ENCODE measurements around the gene XPR1.

Gene XPR1

GRCh38 chr1:180606155-180606554 lies 25.7 kb upstream of the XPR1 start:
- Histone ChIP-seq H3K27ac (no peak overlapping the region), H3K4me3 (ENCODE audit: low read depth, low read length) (no peak overlapping the region), H2AFZ (no peak overlapping the region), H3K36me3 (ENCODE audit: control insufficient read depth, insufficient read depth, low read length) (no peaks in the 10 kb centered on the region), H3K9me3 (ENCODE audit: control insufficient read depth, low read length) (no peaks in the 10 kb centered on the region), H3K79me2 (no peaks in the 10 kb centered on the region), H3K4me2 (ENCODE audit: low read length) (no peak overlapping the region), H3K27me3 (ENCODE audit: control insufficient read depth, insufficient read depth, low read length) (no peaks in the 10 kb centered on the region), H3K9ac (no peak overlapping the region), H3K4me1 (peaks cover 2% of the 10 kb centered on the region)
- TF ChIP-seq CTCF (IDR thresholded peaks at IDR 0.05): no peak

DNA sequence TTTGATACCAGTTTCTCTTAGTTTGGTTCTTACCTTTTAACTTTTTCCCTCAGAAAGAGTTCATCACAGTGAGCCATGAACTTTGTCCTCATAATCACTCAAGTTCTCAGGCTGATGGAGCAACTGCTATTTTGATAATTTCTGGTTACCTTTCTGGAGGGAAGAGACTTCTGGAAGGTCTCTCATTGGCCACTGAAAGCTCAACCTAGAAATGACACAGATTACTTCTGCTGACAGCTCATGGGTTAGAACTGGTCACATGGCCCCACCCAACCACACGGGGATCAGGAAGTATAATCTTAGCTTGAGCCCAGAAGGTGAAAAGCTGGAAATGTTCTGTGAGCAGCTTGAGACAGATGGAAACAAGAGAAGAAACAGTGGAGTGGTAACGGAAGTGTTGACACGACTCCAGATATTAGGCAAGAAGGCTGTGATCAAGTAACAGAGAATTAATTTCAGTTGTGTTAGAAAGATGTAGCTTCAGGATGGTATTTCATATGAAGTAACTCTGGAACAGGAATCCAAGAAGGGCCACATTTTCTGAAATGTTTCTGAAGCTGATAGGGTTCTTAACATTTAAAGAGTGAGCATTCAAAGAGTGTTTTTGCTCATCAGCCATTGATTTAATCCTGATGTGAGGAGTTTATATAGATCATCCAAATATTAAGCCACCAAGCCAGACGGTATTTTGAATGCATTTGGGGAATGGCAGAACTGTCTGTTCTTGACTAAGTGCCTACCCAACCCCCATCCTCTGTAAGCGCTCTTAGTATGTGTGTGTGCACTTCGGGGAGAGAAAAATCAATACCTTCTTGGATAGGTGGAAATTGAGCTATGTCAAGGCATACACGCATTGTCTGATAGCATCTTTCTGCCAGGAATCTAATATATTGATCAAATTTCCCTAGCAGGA lies 21.9 kb upstream of the XPR1 start:
- H3K79me2 ChIP-seq: no peaks in the 10 kb centered on the region
- H3K4me3 ChIP-seq (ENCODE audit: low read depth, low read length): no peak overlapping the region
- peaks cover 2% of the 10 kb centered on the region for H3K4me1 ChIP-seq
- TF ChIP-seq CTCF (IDR thresholded peaks at IDR 0.05): no peak
- H3K27me3 ChIP-seq (ENCODE audit: control insufficient read depth, insufficient read depth, low read length): no peaks in the 10 kb centered on the region
- peak overlapping the region; percentile 56 for H2AFZ ChIP-seq
- no peaks in the 10 kb centered on the region for H3K36me3 ChIP-seq (ENCODE audit: control insufficient read depth, insufficient read depth, low read length)
- H3K9me3 ChIP-seq (ENCODE audit: control insufficient read depth, low read length): no peaks in the 10 kb centered on the region
- H3K9ac ChIP-seq: no peak overlapping the region
- H3K4me2 ChIP-seq (ENCODE audit: low read length): no peak overlapping the region
- no peak overlapping the region for H3K27ac ChIP-seq

- Histone ChIP-seq H3K9ac (no peak overlapping the region), H3K36me3 (ENCODE audit: control insufficient read depth, insufficient read depth, low read length) (no peaks in the 10 kb centered on the region), H3K4me1 (peaks cover 2% of the 10 kb centered on the region), H3K9me3 (ENCODE audit: control insufficient read depth, low read length) (no peaks in the 10 kb centered on the region), H3K79me2 (no peaks in the 10 kb centered on the region), H3K27me3 (ENCODE audit: control insufficient read depth, insufficient read depth, low read length) (no peaks in the 10 kb centered on the region), H2AFZ (no peak overlapping the region), H3K27ac (no peak overlapping the region), H3K4me2 (ENCODE audit: low read length) (no peak overlapping the region), H3K4me3 (ENCODE audit: low read depth, low read length) (no peak overlapping the region)
- TF ChIP-seq CTCF (IDR thresholded peaks at IDR 0.05): no peak
Observed at GRCh38 chr1:180610556-180611015, 21.2 kb upstream of the XPR1 start.

DNA sequence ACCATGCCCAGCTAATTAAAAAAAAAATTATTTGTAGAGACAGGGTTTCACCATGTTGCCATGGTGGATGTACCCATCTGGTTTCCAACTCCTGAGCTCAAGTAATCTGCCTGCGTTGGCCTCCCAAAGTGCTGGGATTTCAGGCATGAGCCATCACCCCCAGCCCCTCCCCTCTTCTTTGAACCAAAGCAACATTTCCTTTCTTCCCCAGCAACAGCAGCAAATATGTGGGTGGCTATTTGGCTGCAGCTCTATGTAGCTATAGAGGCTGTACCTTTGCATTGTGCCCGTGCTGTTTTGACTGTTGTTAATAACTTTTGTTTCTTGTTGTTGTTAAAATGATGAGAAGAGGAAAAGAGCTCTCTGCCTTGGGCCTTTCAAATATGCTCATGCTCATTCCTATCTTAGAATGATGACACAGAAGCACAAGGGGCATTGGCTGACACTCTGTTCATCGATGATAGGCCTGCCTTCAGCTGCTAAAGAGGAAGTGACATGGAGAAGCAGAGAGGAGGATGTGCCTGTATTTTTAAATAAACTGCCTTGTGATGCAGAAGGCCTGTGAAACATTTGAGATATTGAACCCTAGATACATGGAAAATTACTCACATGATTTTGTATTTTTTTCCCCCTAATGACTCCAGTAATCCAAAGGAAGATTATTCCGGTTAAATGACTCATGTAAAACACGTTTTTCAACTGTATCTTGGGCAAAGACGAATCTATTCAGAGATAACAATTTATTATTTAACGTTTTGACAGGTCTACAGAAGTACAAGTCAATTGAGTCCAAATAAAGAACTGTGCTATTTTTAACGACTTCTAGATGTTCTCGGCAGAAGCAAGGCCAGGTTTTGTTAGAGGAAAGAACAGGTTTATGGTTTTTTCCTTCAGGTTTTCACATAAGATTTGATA lies 20.5 kb upstream of the XPR1 start:
- no peaks in the 10 kb centered on the region for H3K9me3 ChIP-seq (ENCODE audit: control insufficient read depth, low read length)
- H3K79me2 ChIP-seq: no peaks in the 10 kb centered on the region
- no peak overlapping the region for H3K4me2 ChIP-seq (ENCODE audit: low read length)
- H2AFZ ChIP-seq: peak overlapping the region; percentile 50
- no peak for TF ChIP-seq CTCF (IDR thresholded peaks at IDR 0.05)
- no peaks in the 10 kb centered on the region for H3K36me3 ChIP-seq (ENCODE audit: control insufficient read depth, insufficient read depth, low read length)
- H3K9ac ChIP-seq: no peak overlapping the region
- H3K27me3 ChIP-seq (ENCODE audit: control insufficient read depth, insufficient read depth, low read length): no peaks in the 10 kb centered on the region
- H3K4me3 ChIP-seq (ENCODE audit: low read depth, low read length): no peak overlapping the region
- H3K27ac ChIP-seq: no peak overlapping the region
- H3K4me1 ChIP-seq: peaks cover 2% of the 10 kb centered on the region
